OCI-LY3 (cell line): ENCODE data around the gene ELMO1.

ENCODE experiments used
- H2AFZ ChIP-seq: fragments of 200-600, 300-600 bp; shearing (Covaris generic); 2 replicates; pipeline ENCODE4 v1.6.0; 2014; ENCODE audit warnings: antibody characterized with exemption, low read depth, low read length
- H3K27ac ChIP-seq: fragments of 200-600, 300-600 bp; sonication (generic); 2 replicates; pipeline ENCODE4 v1.5.1; 2014; ENCODE audit warnings: mild to moderate bottlenecking, low read length, moderate library complexity, mixed read lengths
- H3K27me3 ChIP-seq: fragments of 200-600, 300-600 bp; sonication (generic); 2 replicates; pipeline ENCODE4 v1.6.1; 2014; ENCODE audit warnings: low read depth, low read length, mixed read lengths
- H3K36me3 ChIP-seq: fragments of 200-600, 300-600 bp; sonication (generic); replicated peaks from 2 replicates; pipeline ENCODE3; 2014; ENCODE audit warnings: low read depth, low read length, mixed read lengths
- H3K4me1 ChIP-seq: fragments of 300-600, 200-600 bp; sonication (generic); 2 replicates; pipeline ENCODE4 v1.6.1; 2014; ENCODE audit warnings: low read length, mixed read lengths
- H3K4me2 ChIP-seq: fragments of 200-600, 300-600 bp; sonication (generic); 2 replicates; pipeline ENCODE4 v1.6.1; 2014; ENCODE audit warnings: low read length, mixed read lengths
- H3K4me3 ChIP-seq: fragments of 300-600, 200-600 bp; sonication (generic); 2 replicates; pipeline ENCODE4 v1.5.1; 2014; ENCODE audit warnings: antibody characterized with exemption, mild to moderate bottlenecking, low read length, moderate library complexity
- H3K79me2 ChIP-seq: fragments of 300-600, 200-600 bp; shearing (Covaris generic); 2 replicates; pipeline ENCODE4 v1.6.1; 2014; ENCODE audit warnings: mild to moderate bottlenecking, low read length, mixed read lengths
- H3K9ac ChIP-seq: fragments of 300-600, 200-600 bp; shearing (Covaris generic); 2 replicates; pipeline ENCODE4 v1.6.0; 2014; ENCODE audit warnings: mild to moderate bottlenecking, low read length, moderate library complexity
- H3K9me3 ChIP-seq: fragments of 200-600, 300-600 bp; shearing (Covaris generic); 2 replicates; pipeline ENCODE4 v1.6.1; 2014; ENCODE audit warnings: low read length, mixed read lengths; ENCODE audit not compliant: insufficient read depth
- H4K20me1 ChIP-seq: fragments of 200-600, 300-600 bp; sonication (generic); 2 replicates; pipeline ENCODE4 v1.6.1; 2016; ENCODE audit warnings: low read length, mixed read lengths; ENCODE audit not compliant: insufficient read depth
- EZH2phosphoT487 ChIP-seq: fragments of 200-600 bp; shearing (Covaris generic); IDR thresholded peaks from 2 replicates; pipeline ENCODE4 v1.6.1; 2018; ENCODE audit warnings: antibody characterized with exemption, mixed run types, low read depth
- TF ChIP-seq, protein P1 (sequence below): fragments of 200-600, 300-600 bp; sonication (generic); IDR thresholded peaks from 2 replicates; pipeline ENCODE4 v1.5.1; 2014; ENCODE audit warnings: antibody characterized with exemption, low read length, low read depth

Gene ELMO1

DNA sequence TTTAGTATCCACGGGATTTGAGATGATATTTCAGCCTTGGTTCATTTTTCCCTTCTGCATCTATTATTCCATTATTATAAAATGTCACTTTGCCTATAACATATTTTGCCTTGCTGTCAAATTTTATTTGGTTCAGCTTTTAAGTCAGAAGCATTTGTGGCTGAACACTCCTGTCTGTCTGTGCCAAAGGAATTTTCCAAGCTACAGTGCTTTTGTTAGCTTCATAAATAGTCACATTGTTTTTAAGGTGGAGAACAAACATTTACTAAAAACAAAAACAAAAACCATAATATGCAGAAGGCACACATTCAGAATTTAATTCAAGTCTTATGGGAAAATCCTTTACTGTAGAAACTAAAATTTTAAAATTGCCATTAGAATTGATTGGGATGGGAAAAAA is 33.8 kb upstream of the ELMO1 start:
- H4K20me1 ChIP-seq, result no peaks in the 10 kb centered on the region
- H3K36me3 ChIP-seq, result no peaks in the 10 kb centered on the region
- no peaks in the 10 kb centered on the region for H3K79me2 ChIP-seq
- no peak overlapping the region for H2AFZ ChIP-seq
- H3K9me3 ChIP-seq, result no peaks in the 10 kb centered on the region
- TF ChIP-seq, protein P1, sequence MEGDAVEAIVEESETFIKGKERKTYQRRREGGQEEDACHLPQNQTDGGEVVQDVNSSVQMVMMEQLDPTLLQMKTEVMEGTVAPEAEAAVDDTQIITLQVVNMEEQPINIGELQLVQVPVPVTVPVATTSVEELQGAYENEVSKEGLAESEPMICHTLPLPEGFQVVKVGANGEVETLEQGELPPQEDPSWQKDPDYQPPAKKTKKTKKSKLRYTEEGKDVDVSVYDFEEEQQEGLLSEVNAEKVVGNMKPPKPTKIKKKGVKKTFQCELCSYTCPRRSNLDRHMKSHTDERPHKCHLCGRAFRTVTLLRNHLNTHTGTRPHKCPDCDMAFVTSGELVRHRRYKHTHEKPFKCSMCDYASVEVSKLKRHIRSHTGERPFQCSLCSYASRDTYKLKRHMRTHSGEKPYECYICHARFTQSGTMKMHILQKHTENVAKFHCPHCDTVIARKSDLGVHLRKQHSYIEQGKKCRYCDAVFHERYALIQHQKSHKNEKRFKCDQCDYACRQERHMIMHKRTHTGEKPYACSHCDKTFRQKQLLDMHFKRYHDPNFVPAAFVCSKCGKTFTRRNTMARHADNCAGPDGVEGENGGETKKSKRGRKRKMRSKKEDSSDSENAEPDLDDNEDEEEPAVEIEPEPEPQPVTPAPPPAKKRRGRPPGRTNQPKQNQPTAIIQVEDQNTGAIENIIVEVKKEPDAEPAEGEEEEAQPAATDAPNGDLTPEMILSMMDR, result no peak
- no peak for TF ChIP-seq EZH2phosphoT487
- peaks cover 5% of the 10 kb centered on the region; the same call in 1 of the 2 replicates for H3K4me1 ChIP-seq
- H3K27me3 ChIP-seq, result peaks cover 21% of the 10 kb centered on the region
- H3K27ac ChIP-seq, result no peak overlapping the region
- no peak overlapping the region for H3K9ac ChIP-seq
- no peak overlapping the region for H3K4me3 ChIP-seq
- no peak overlapping the region for H3K4me2 ChIP-seq

DNA sequence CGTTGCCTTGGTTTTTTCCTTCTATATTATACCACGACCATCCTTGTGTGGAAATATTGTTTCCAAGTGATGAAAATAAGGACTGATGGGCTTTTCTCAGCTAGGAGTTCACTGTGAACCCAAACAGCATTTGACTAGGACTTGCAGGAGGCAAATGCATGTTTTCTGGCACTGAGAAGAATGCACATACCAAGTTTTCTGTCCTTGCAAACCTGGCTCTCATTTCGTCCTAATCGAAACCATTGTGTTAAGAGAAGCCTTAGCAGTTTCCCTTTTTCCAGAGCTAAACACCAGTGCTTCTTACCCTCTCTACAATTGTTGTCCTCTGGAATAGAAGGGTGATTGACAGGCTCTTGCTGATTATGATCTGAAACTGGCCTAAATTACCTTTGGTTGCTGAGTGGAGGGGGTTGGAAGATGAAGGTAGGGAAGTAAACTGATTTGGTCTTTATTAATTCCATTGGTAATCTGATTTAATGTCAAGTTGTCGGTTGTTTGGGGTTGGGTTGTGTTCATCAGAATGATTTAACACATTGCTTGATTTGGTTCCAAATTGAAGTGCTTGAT is 33.1 kb upstream of the ELMO1 start:
- no peak overlapping the region for H3K4me2 ChIP-seq
- TF ChIP-seq, protein P1, result no peak
- TF ChIP-seq EZH2phosphoT487, result no peak
- no peak overlapping the region for H2AFZ ChIP-seq
- H4K20me1 ChIP-seq, result no peaks in the 10 kb centered on the region
- H3K27ac ChIP-seq, result no peak overlapping the region
- peaks cover 27% of the 10 kb centered on the region for H3K27me3 ChIP-seq
- no peaks in the 10 kb centered on the region for H3K36me3 ChIP-seq
- no peak overlapping the region for H3K4me3 ChIP-seq
- no peaks in the 10 kb centered on the region for H3K79me2 ChIP-seq
- no peaks in the 10 kb centered on the region for H3K9me3 ChIP-seq
- H3K4me1 ChIP-seq, result peaks cover 5% of the 10 kb centered on the region; the same call in 1 of the 2 replicates
- H3K9ac ChIP-seq, result no peak overlapping the region

DNA sequence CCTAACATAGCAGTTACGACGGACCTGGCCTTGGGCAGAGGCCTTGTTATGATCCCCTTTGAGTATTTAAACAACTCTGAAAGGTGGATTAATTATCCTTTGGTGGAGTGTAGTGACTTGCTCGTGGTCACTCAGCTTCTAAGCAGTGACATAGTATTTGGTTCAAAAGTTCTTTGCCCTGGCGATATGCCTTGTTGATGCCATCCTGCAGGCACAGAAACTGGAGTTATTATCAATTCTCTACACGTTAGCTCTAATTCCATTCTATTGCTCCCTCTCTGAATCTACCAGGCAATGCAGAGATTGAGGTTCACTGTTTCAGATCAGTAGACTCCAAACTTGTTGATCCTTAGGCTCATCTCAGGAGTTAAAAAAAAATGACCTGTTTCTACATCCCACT is 32.5 kb upstream of the ELMO1 start:
- Histone ChIP-seq H4K20me1 (no peaks in the 10 kb centered on the region), H3K9me3 (no peaks in the 10 kb centered on the region), H3K4me3 (no peak overlapping the region), H3K27ac (no peak overlapping the region), H2AFZ (no peak overlapping the region), H3K9ac (no peak overlapping the region), H3K4me2 (no peak overlapping the region), H3K27me3 (peaks cover 33% of the 10 kb centered on the region), H3K79me2 (no peaks in the 10 kb centered on the region), H3K4me1 (peaks cover 5% of the 10 kb centered on the region; the same call in 1 of the 2 replicates), H3K36me3 (no peaks in the 10 kb centered on the region)
- TF ChIP-seq, protein P1, result no peak
- TF ChIP-seq EZH2phosphoT487, result no peak

DNA sequence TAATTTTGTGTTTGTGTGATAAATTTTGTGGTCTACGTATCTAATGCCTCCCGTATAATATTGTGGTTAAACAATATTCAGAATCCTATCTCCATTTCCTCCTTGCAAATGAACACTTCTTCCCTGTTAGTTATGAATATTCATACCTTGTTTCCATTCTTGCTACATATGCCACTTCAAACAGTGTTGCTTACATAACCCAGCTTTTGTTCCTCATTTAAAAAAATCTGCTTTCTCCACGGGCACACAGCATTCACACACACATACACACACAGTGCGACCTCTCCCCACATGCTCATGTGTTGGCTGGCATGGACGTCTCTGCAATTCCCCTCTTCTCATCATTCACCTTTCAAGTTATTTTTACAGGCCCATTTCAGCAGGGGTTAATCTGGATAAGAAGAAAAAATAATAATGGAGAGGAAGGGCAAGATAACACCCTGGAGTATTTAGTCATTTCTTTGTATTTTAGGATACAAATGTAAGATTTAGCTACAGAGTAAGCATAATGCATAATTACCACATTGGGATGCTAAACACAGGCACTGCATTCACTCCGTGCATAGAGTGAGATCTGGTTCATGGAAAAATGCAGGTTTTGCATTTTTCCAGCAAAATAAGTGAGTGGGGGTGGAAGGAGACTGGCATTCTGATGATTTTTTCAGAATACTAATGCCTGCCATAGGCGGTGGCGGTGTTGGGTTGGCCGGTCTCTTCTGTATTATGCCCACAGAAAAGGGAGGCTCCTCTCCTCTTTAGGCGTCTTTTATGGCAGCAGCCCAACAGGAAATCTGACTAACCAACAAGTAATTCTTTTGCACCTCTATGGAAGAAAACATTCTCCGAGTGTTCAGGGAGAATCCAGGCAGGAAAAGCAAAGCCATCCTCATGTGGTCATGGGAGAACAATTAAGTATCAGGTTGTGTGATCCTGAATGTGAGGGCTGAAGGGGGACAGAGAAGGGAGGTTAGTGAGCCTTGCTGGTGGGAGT is 31.7 kb upstream of the ELMO1 start:
- H3K4me2 ChIP-seq, result no peak overlapping the region
- H3K27me3 ChIP-seq, result peaks cover 33% of the 10 kb centered on the region
- no peaks in the 10 kb centered on the region for H4K20me1 ChIP-seq
- TF ChIP-seq, protein P1, result no peak
- TF ChIP-seq EZH2phosphoT487, result no peak
- no peaks in the 10 kb centered on the region for H3K36me3 ChIP-seq
- no peak overlapping the region for H2AFZ ChIP-seq
- no peak overlapping the region for H3K9ac ChIP-seq
- H3K4me1 ChIP-seq, result peaks cover 5% of the 10 kb centered on the region; the same call in 1 of the 2 replicates
- no peaks in the 10 kb centered on the region for H3K9me3 ChIP-seq
- no peaks in the 10 kb centered on the region for H3K79me2 ChIP-seq
- H3K4me3 ChIP-seq, result no peak overlapping the region
- H3K27ac ChIP-seq, result no peak overlapping the region
